DND-41 (cell line): ENCODE data around the gene FAM174A.

Source experiments
- CTCF ChIP-seq: IDR thresholded peaks from 2 replicates; pipeline ENCODE4 v1.5.1; 2012; ENCODE audit warnings: borderline replicate concordance, low read length, moderate library complexity, mild to moderate bottlenecking; ENCODE audit not compliant: poor library complexity, severe bottlenecking; ENCODE audit errors: extremely low read depth
- EZH2 ChIP-seq: IDR thresholded peaks from 3 replicates; pipeline ENCODE4 v1.6.1; 2012; ENCODE audit warnings: borderline replicate concordance, low read depth, mild to moderate bottlenecking, moderate library complexity, low read length, inconsistent platforms; ENCODE audit not compliant: severe bottlenecking

- TF ChIP-seq CTCF (no peak), EZH2 (no peak)
These were observed 2.8 kb downstream of the FAM174A start for GRCh38 chr5:100537946-100538345.
